Lower leg skin (tissue), 4 donors: Measurements from ENCODE around the gene CCS. TPM values are rescaled to one million over a fixed set of nuclear protein-coding genes. Genes with fewer than 3 reads are reported as not detected.

Experiments
- DNase-seq, 2 donors: peaks; one replicate each; pipeline ENCODE4 v3.0.0-alpha.2; 2019; ENCODE audit warnings: low spot score in 2 of 2
- H3K4me3 ChIP-seq: fragments of 200-600 bp; sonication (generic); 2 replicates; pipeline ENCODE4 v1.5.1; 2017; ENCODE audit warnings: mild to moderate bottlenecking, low read depth; ENCODE audit not compliant: poor library complexity, severe bottlenecking
- POLR2A ChIP-seq, 2 donors: fragments of 450-650 bp; IDR thresholded peaks; one replicate each; pipeline ENCODE4 v1.6.1; 2016 to 2017; ENCODE audit warnings: antibody characterized with exemption in 2 of 2, mild to moderate bottlenecking in 1 of 2, moderate library complexity in 1 of 2
- WGBS, 2 donors: methylation state at CpG; one replicate each; pipeline ENCODE4 v1.1.5; 2018; 5-methylcytosine and 5-hydroxymethylcytosine counted together
- intact Hi-C: fragments of 100-400 bp; cut with DNase I; formaldehyde crosslinking; loops from one replicate; pipeline ENCODE4 v1.15.0; 2023; ENCODE audit warnings: low total_unique reads
- total RNA-seq, 4 donors: library from RNA; depleted of rRNA; stranded (reverse); fragments of >200 nt; gene quantifications; one replicate each; pipeline ENCODE4 v1.1.0, GENCODE V29; 2016
- TF ChIP-seq, protein P1 (sequence below), 3 donors: fragments of 450-650 bp; IDR thresholded peaks; one replicate each; pipeline ENCODE4 v1.5.1; 2016; ENCODE audit warnings: antibody characterized with exemption in 3 of 3, mild to moderate bottlenecking in 3 of 3, moderate library complexity in 2 of 3

The CCS gene
- total RNA-seq, 4 donors from 2014 or later = 13.7 to 24.2 (median 15.2) TPM

DNA sequence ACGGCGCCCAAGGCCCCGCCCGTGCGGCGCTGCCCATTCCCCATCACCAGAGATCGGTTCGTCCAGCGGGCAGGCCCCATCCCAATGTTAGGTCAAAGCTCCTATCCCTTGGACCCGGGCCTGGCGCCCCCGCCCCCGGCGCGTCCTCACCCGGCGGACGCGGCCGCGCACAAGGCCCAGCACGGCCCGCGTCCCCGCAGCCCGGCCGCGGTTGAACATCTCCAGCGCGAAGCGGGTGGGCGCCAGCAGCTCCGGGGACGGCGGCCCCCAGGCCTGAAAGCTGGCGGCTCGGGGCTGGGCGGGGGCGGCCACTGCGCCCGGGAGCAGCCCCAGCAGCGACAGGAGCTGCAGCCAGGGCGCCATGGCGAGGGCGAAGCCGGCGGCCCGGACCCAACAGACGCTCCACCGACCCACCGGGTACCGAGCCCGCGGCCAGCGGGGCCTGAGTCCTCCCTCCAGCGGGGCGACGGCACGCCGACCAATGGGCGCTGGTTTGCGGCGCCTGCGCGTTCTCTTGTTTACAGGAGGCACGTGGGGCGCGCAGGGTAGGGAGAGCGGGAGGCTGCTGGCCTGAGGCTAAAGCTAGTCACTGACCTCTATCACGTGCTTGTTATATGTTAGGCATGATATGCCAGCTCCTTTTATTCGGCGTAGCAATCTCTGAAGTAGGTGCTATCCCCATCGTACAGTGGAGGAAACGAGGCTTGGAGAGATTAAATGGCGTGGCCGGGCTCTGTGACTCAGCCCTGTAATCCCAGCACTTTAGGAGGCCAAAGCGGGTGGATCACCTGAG lies 24.7 kb upstream of the CCS start, which contains the start of gene CTSF:
Gene CTSF, minus strand, starts transcription at position 483 of the 793 bp plus-strand sequence. Its CDS starts 120 bp downstream, at position 363.
- WGBS, 2 donors = 2 to 4% methylated on average over 46 to 49 of the region's 77 CpGs
- peak within 1 kb of the TSS; percentile 47 for H3K4me3 ChIP-seq
- TF ChIP-seq POLR2A (IDR thresholded peaks at IDR 0.05) = no peak
- TF ChIP-seq, protein P1, sequence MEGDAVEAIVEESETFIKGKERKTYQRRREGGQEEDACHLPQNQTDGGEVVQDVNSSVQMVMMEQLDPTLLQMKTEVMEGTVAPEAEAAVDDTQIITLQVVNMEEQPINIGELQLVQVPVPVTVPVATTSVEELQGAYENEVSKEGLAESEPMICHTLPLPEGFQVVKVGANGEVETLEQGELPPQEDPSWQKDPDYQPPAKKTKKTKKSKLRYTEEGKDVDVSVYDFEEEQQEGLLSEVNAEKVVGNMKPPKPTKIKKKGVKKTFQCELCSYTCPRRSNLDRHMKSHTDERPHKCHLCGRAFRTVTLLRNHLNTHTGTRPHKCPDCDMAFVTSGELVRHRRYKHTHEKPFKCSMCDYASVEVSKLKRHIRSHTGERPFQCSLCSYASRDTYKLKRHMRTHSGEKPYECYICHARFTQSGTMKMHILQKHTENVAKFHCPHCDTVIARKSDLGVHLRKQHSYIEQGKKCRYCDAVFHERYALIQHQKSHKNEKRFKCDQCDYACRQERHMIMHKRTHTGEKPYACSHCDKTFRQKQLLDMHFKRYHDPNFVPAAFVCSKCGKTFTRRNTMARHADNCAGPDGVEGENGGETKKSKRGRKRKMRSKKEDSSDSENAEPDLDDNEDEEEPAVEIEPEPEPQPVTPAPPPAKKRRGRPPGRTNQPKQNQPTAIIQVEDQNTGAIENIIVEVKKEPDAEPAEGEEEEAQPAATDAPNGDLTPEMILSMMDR (IDR thresholded peaks at IDR 0.05) = no peak
- DNase-seq = peak; percentile 87 to 96
- intact Hi-C loops = no loop called here

GRCh38 chr11:66569076-66569475 lies 23.9 kb upstream of the CCS start:
- H3K4me3 ChIP-seq = no peak overlapping the region
- WGBS, 2 donors = 80 to 86% methylated on average over 7 of the region's 7 CpGs
- DNase-seq = no peak
- no peak for TF ChIP-seq POLR2A (IDR thresholded peaks at IDR 0.05)
- TF ChIP-seq, protein P1 (IDR thresholded peaks at IDR 0.05) = no peak
- intact Hi-C loops = no loop called here

DNA sequence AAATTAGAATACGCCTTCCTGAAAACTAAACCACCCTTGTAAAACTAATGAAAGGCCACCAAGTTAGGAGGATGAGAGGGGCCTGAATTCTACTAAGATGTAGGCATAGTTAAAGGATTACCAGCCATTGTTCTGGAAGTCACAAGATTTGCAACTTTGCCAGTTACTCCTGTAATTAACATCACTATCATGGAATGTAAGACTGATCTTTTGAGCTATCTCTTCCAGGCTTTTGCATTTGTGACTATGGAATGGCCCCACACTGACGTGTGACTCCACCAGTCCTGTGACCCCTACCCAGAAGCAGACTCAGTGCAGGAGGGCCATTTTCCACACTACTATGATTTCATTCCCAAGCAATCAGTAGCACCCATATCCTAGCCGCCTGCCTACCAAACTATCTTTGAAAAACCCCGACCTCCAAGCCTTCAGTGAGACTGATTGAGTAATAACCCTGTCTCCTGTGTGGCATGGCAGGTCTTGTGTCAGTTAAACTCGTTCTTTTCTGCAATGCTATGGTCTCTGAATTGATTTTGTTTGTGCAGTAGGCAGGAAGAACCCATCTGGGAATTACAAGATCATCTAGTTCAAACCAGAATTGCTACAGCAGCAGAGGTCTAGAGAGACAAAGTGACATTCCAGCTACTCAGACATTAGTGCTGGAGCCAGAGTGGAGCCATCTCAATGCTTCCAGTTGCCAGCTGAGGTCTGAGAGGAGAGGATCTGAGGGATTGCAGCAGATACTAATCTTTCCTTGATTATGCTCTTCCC lies 22.7 kb upstream of the CCS start:
- intact Hi-C loops = no loop called here
- 68 to 72% methylated on average over 5 of the region's 5 CpGs for WGBS, 2 donors
- TF ChIP-seq, protein P1 (IDR thresholded peaks at IDR 0.05) = no peak
- TF ChIP-seq POLR2A (IDR thresholded peaks at IDR 0.05) = no peak
- DNase-seq = no peak
- no peak overlapping the region for H3K4me3 ChIP-seq

GRCh38 chr11:66570850-66571180 lies 22.2 kb upstream of the CCS start:
- no peak overlapping the region for H3K4me3 ChIP-seq
- intact Hi-C loops = no loop called here
- TF ChIP-seq, protein P1 (IDR thresholded peaks at IDR 0.05) = no peak
- no peak for TF ChIP-seq POLR2A (IDR thresholded peaks at IDR 0.05)
- no peak for DNase-seq
- 72 to 80% methylated on average over 2 of the region's 2 CpGs for WGBS, 2 donors

GRCh38 chr11:66579017-66579606 lies 13.9 kb upstream of the CCS start:
- intact Hi-C loops = no loop called here
- no peak overlapping the region for H3K4me3 ChIP-seq
- TF ChIP-seq, protein P1 (IDR thresholded peaks at IDR 0.05) = peak in 1 of 3 donors; percentile 53
- no peak for TF ChIP-seq POLR2A (IDR thresholded peaks at IDR 0.05)
- WGBS, 2 donors = 20% methylated on average over 23 to 25 of the region's 25 CpGs
- DNase-seq = peak; percentile 37 to 96
